Upper lobe of left lung (tissue), 4 donors: ENCODE measurements around the gene DNAH10.

Experiments
- CTCF ChIP-seq, 6 experiments: fragments of 450-650 bp in 4 of 6; fragments of 200-600 bp in 2 of 6; sonication (generic) in 2 of 6; IDR thresholded peaks; one replicate each; pipeline ENCODE4 v1.5.1; 2016 to 2019; ENCODE audit warnings: antibody characterized with exemption in 6 of 6
- EP300 ChIP-seq, 4 donors: sonication (generic); formaldehyde crosslinking; IDR thresholded peaks; one replicate each; pipeline ENCODE4 v1.5.1; 2017; ENCODE audit warnings: antibody characterized with exemption in 4 of 4, control low read depth in 2 of 4
- POLR2A ChIP-seq, 4 donors: fragments of 450-650 bp; IDR thresholded peaks; one replicate each; pipeline ENCODE4 v1.5.1; 2016 to 2017; ENCODE audit warnings: antibody characterized with exemption in 4 of 4, mild to moderate bottlenecking in 2 of 4

GRCh38 chr12:123923927-123924326 is 161.8 kb downstream of the DNAH10 start:
- TF ChIP-seq CTCF (IDR thresholded peaks at IDR 0.05) (no peak), POLR2A (IDR thresholded peaks at IDR 0.05) (no peak), EP300 (IDR thresholded peaks at IDR 0.05) (no peak)
